Stimulated activated CD8-positive, alpha-beta memory T cell treated with anti-CD3 and anti-CD28 coated beads, Interleukin-7, amount 100 ng/mL, for 1 hour (primary cell): Measurements from ENCODE around the gene PIP5K1B.

Experiments
- DNase-seq, 2 donors: peaks; one replicate each; pipeline ENCODE4 v3.0.0-alpha.2; 2020; ENCODE audit warnings: low read depth in 2 of 2

The PIP5K1B gene

GRCh38 chr9:68738358-68738757, 33.3 kb downstream of the PIP5K1B start:
- DNase-seq = no peak

GRCh38 chr9:68739621-68740174, 34.7 kb downstream of the PIP5K1B start:
- DNase-seq = no peak

- DNase-seq = no peak
Observed at GRCh38 chr9:68740561-68740960, 35.5 kb downstream of the PIP5K1B start.

- DNase-seq = no peak
Observed at GRCh38 chr9:68741234-68741633, 36.2 kb downstream of the PIP5K1B start.

- DNase-seq = no peak
Observed at GRCh38 chr9:68741704-68742332, 36.8 kb downstream of the PIP5K1B start.

- no peak for DNase-seq
Observed at GRCh38 chr9:68742333-68742730, 37.3 kb downstream of the PIP5K1B start.

- DNase-seq = no peak
Observed at GRCh38 chr9:68744426-68744825, 39.4 kb downstream of the PIP5K1B start.

GRCh38 chr9:68746525-68746924, 41.5 kb downstream of the PIP5K1B start:
- no peak for DNase-seq

GRCh38 chr9:68747043-68747533, 42.0 kb downstream of the PIP5K1B start:
- no peak for DNase-seq

- no peak for DNase-seq
Observed at GRCh38 chr9:68749135-68749534, 44.1 kb downstream of the PIP5K1B start.

GRCh38 chr9:68749579-68750159, 44.6 kb downstream of the PIP5K1B start:
- no peak for DNase-seq

GRCh38 chr9:68750255-68750654, 45.2 kb downstream of the PIP5K1B start:
- DNase-seq = no peak

GRCh38 chr9:68750786-68751185, 45.7 kb downstream of the PIP5K1B start:
- DNase-seq = no peak

- no peak for DNase-seq
Observed at GRCh38 chr9:68751556-68751955, 46.5 kb downstream of the PIP5K1B start.

- no peak for DNase-seq
Observed at GRCh38 chr9:68755051-68755450, 50.0 kb downstream of the PIP5K1B start.

GRCh38 chr9:68755752-68756151, 50.7 kb downstream of the PIP5K1B start:
- DNase-seq = no peak

GRCh38 chr9:68759981-68760673, 55.1 kb downstream of the PIP5K1B start:
- DNase-seq = no peak

GRCh38 chr9:68760674-68761333, 55.8 kb downstream of the PIP5K1B start:
- no peak for DNase-seq

- no peak for DNase-seq
Observed at GRCh38 chr9:68762570-68762969, 57.5 kb downstream of the PIP5K1B start.

- no peak for DNase-seq
Observed at GRCh38 chr9:68763104-68763503, 58.1 kb downstream of the PIP5K1B start.

GRCh38 chr9:68768619-68769018, 63.6 kb downstream of the PIP5K1B start:
- no peak for DNase-seq

- DNase-seq = no peak
Observed at GRCh38 chr9:68769852-68770251, 64.8 kb downstream of the PIP5K1B start.
